PC-3 (cell line): ENCODE results near the gene CA5B.

Source experiments
- EZH2 ChIP-seq: fragments of 300-600 bp; sonication (generic); IDR thresholded peaks from one replicate; pipeline ENCODE4 v1.6.1; 2017; ENCODE audit warnings: antibody characterized with exemption, mild to moderate bottlenecking, low read length; ENCODE audit not compliant: unreplicated experiment
- EZH2phosphoT487 ChIP-seq: fragments of 300-600 bp; sonication (generic); IDR thresholded peaks from 2 replicates; pipeline ENCODE4 v1.6.1; 2018; ENCODE audit warnings: mild to moderate bottlenecking, antibody characterized with exemption, low read length, borderline replicate concordance
- TF ChIP-seq, protein P1 (sequence below): fragments of 300-600 bp; sonication (generic); conservative IDR thresholded peaks from 2 replicates; pipeline ENCODE4 v1.5.1; 2017; ENCODE audit warnings: antibody characterized with exemption, low read depth, mild to moderate bottlenecking, low read length

DNA sequence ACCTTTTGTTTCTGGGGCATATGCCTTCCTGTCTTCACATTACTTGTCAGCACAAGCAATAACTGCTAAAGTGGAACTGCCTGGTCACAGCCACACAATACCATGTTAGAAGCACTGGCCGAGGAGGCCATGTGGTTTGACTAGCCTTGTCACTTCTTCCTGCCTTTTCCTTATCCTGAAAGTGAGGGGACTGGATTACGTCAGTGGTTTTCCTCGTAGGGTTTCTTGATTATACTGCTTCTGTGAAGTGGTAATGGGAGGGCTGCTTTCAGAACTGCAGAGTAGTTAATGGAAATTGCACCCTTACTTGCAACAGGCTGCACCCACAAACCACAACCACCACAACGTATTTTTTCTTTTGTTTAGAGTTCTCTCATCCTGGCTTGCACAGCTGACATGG is 78.8 kb downstream of the CA5B start:
- TF ChIP-seq, protein P1, sequence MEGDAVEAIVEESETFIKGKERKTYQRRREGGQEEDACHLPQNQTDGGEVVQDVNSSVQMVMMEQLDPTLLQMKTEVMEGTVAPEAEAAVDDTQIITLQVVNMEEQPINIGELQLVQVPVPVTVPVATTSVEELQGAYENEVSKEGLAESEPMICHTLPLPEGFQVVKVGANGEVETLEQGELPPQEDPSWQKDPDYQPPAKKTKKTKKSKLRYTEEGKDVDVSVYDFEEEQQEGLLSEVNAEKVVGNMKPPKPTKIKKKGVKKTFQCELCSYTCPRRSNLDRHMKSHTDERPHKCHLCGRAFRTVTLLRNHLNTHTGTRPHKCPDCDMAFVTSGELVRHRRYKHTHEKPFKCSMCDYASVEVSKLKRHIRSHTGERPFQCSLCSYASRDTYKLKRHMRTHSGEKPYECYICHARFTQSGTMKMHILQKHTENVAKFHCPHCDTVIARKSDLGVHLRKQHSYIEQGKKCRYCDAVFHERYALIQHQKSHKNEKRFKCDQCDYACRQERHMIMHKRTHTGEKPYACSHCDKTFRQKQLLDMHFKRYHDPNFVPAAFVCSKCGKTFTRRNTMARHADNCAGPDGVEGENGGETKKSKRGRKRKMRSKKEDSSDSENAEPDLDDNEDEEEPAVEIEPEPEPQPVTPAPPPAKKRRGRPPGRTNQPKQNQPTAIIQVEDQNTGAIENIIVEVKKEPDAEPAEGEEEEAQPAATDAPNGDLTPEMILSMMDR, result no peak
- TF ChIP-seq EZH2 (no peak), EZH2phosphoT487 (no peak)
